Keratinocyte (primary cell): ENCODE results near the gene PSMA4. TPM values are rescaled to one million over a fixed set of nuclear protein-coding genes. Genes with fewer than 3 reads are reported as not detected.

Source experiments
- DNase-seq: peaks from one replicate; pipeline ENCODE4 v3.0.0-alpha.2; 2011; ENCODE audit warnings: low read depth, missing footprints, low spot score
- FAIRE-seq: peaks from 2 replicates; lab custom pipeline; 2011; peaks lifted over from hg19 to GRCh38; lab: Jason Lieb, UNC
- H2AFZ ChIP-seq: 2 replicates; pipeline ENCODE4 v1.6.0; 2012; ENCODE audit warnings: low read length, control low read depth, inconsistent platforms; ENCODE audit not compliant: control insufficient read depth
- H3K27ac ChIP-seq: 2 replicates; pipeline ENCODE4 v1.5.1; 2011; ENCODE audit warnings: low read length; ENCODE audit not compliant: control insufficient read depth, insufficient read depth
- H3K27me3 ChIP-seq: 3 replicates; pipeline ENCODE4 v1.6.0; 2011; ENCODE audit warnings: low read length; ENCODE audit not compliant: control insufficient read depth, insufficient read depth; ENCODE audit errors: extremely low read depth
- H3K36me3 ChIP-seq, 2 experiments: 2 replicates in 1 of 2; 3 replicates in 1 of 2; pipeline ENCODE4 v1.5.1; 2011; ENCODE audit warnings: low read length in 2 of 2, mild to moderate bottlenecking in 1 of 2; ENCODE audit not compliant: control insufficient read depth in 2 of 2, insufficient read depth in 2 of 2; ENCODE audit errors: extremely low read depth in 1 of 2
- H3K4me1 ChIP-seq: 3 replicates; pipeline ENCODE4 v1.5.1; 2011; ENCODE audit warnings: low read length; ENCODE audit not compliant: control insufficient read depth, insufficient read depth; ENCODE audit errors: extremely low read depth
- H3K4me2 ChIP-seq: 3 replicates; pipeline ENCODE4 v1.6.0; 2011; ENCODE audit warnings: low read depth, low read length; ENCODE audit not compliant: control insufficient read depth, insufficient read depth; ENCODE audit errors: extremely low read depth
- H3K4me3 ChIP-seq, 3 experiments: fragments of 200-600 bp in 1 of 3; sonication (generic) in 1 of 3; 2 replicates in 2 of 3; 3 replicates in 1 of 3; pipeline ENCODE4 v1.5.1; 2011 to 2016; ENCODE audit warnings: low read length in 3 of 3, mild to moderate bottlenecking in 3 of 3, control low read depth in 2 of 3, inconsistent platforms in 1 of 3, low read depth in 1 of 3, mixed read lengths in 1 of 3, mixed run types in 1 of 3, moderate library complexity in 1 of 3; ENCODE audit not compliant: control insufficient read depth in 2 of 3, insufficient read depth in 2 of 3; ENCODE audit errors: extremely low read depth in 1 of 3
- H3K79me2 ChIP-seq: 2 replicates; pipeline ENCODE4 v1.6.0; 2012; ENCODE audit warnings: low read length; ENCODE audit not compliant: control insufficient read depth, insufficient read depth
- H3K9ac ChIP-seq: 3 replicates; pipeline ENCODE4 v1.6.0; 2011; ENCODE audit warnings: low read length; ENCODE audit not compliant: control insufficient read depth, insufficient read depth; ENCODE audit errors: extremely low read depth
- H3K9me1 ChIP-seq: 3 replicates; pipeline ENCODE4 v1.6.0; 2011; ENCODE audit warnings: low read length; ENCODE audit not compliant: control insufficient read depth, insufficient read depth; ENCODE audit errors: extremely low read depth
- H3K9me3 ChIP-seq: 2 replicates; pipeline ENCODE4 v1.5.1; 2012; ENCODE audit warnings: low read depth, low read length; ENCODE audit not compliant: control insufficient read depth
- H4K20me1 ChIP-seq: 3 replicates; pipeline ENCODE4 v1.6.0; 2011; ENCODE audit warnings: low read length; ENCODE audit not compliant: control insufficient read depth, insufficient read depth; ENCODE audit errors: extremely low read depth
- EZH2 ChIP-seq: IDR thresholded peaks from one replicate; pipeline ENCODE4 v1.6.1; 2012; ENCODE audit warnings: inconsistent platforms, mild to moderate bottlenecking, low read length, moderate library complexity
- dilution Hi-C: fragments of 300-500 bp; cut with MboI; formaldehyde crosslinking; loops from one replicate; pipeline ENCODE4 v1.7.0; 2020; ENCODE audit warnings: low sequenced_read_pairs; ENCODE audit not compliant: extremely low pct_ligation_motif_present
- polyA plus RNA-seq, 5 experiments: library from polyadenylated mRNA; depleted of rRNA in 3 of 5; stranded (reverse) in 3 of 5; stranded (forward) in 1 of 5; unstranded in 1 of 5; fragments of >200 nt; gene quantifications; 1 replicate in 1 of 5; 2 replicates in 3 of 5; 3 replicates in 1 of 5; pipeline versions ENCODE4 v1.2.1 to v1.2.3, GENCODE V29; 2011 to 2012; ENCODE audit warnings: missing spikeins in 2 of 5, low read depth in 1 of 5, low replicate concordance in 1 of 5
- TF ChIP-seq, protein P1 (sequence below), 3 experiments: IDR thresholded peaks in 1 of 3; conservative IDR thresholded peaks in 1 of 3; optimal IDR thresholded peaks in 1 of 3; 2 replicates in 2 of 3; 3 replicates in 1 of 3; pipeline versions ENCODE3 to v1.5.1; 2011; ENCODE audit warnings: low read length in 3 of 3, mild to moderate bottlenecking in 3 of 3, moderate library complexity in 2 of 3, control low read depth in 1 of 3, inconsistent platforms in 1 of 3; ENCODE audit not compliant: insufficient read depth in 2 of 3; ENCODE audit errors: extremely low read depth in 1 of 3

Gene PSMA4
- polyA plus RNA-seq, 1 donor (not counting 4 experiments of a cell fraction or from before 2014, with no cell fraction given): 432 TPM

DNA sequence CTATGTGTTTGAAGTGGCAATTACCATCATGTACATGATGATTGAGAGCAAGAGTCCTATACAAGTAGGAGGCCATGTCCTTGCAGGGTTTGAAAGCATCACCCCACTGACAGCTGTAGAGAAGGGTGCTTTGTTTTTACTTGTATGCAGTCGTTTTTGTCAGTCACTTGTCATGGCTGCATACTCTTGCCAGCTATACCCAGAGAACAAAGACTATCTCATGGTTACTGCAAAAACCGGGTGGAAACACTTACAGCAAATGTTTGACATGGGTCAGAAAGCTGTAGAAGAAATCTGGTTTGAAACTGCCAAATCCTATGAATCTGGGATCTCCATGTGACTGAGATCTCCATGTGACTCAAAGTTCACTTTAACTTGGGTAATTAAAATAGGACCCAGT, 6.9 kb upstream of the PSMA4 start:
- H3K9me3 ChIP-seq: no peaks in the 10 kb centered on the region
- H4K20me1 ChIP-seq: no peaks in the 10 kb centered on the region
- no peak for FAIRE-seq
- dilution Hi-C loops: no loop called here
- no peak overlapping the region for H3K9ac ChIP-seq
- no peak overlapping the region for H3K27ac ChIP-seq
- H2AFZ ChIP-seq: no peak overlapping the region
- no peaks in the 10 kb centered on the region for H3K4me1 ChIP-seq
- H3K9me1 ChIP-seq: no peaks in the 10 kb centered on the region
- DNase-seq: no peak
- no peaks in the 10 kb centered on the region for H3K27me3 ChIP-seq
- no peak for TF ChIP-seq EZH2
- H3K4me3 ChIP-seq: no peak overlapping the region
- no peak overlapping the region for H3K4me2 ChIP-seq
- no peaks in the 10 kb centered on the region for H3K79me2 ChIP-seq
- no peaks in the 10 kb centered on the region for H3K36me3 ChIP-seq

DNA sequence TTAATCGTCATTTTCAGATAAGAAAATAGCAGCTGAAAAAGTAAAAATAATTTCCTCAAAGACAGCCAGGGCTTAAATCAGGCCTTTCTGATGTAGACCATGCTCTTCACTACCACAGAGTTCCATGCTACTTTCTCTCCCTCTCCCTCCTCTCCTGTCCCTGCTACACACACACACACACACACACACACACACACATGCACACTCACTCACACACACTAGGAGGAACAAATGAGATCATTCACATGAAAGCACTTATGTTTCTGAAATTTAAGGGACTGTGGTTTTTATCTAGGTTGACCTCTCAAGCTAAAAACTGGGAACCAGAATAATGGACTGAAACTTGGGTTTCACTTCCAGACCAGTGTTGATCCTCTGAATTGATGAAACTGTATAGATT, 4.1 kb upstream of the PSMA4 start:
- Histone ChIP-seq H4K20me1 (no peaks in the 10 kb centered on the region), H2AFZ (no peak overlapping the region), H3K9ac (no peak overlapping the region), H3K4me2 (no peak overlapping the region), H3K79me2 (peaks cover 8% of the 10 kb centered on the region), H3K27ac (no peak overlapping the region), H3K9me1 (no peaks in the 10 kb centered on the region), H3K9me3 (no peaks in the 10 kb centered on the region), H3K4me3 (no peak overlapping the region), H3K36me3 (no peaks in the 10 kb centered on the region), H3K4me1 (no peaks in the 10 kb centered on the region), H3K27me3 (no peaks in the 10 kb centered on the region)
- TF ChIP-seq EZH2: no peak
- TF ChIP-seq, protein P1, sequence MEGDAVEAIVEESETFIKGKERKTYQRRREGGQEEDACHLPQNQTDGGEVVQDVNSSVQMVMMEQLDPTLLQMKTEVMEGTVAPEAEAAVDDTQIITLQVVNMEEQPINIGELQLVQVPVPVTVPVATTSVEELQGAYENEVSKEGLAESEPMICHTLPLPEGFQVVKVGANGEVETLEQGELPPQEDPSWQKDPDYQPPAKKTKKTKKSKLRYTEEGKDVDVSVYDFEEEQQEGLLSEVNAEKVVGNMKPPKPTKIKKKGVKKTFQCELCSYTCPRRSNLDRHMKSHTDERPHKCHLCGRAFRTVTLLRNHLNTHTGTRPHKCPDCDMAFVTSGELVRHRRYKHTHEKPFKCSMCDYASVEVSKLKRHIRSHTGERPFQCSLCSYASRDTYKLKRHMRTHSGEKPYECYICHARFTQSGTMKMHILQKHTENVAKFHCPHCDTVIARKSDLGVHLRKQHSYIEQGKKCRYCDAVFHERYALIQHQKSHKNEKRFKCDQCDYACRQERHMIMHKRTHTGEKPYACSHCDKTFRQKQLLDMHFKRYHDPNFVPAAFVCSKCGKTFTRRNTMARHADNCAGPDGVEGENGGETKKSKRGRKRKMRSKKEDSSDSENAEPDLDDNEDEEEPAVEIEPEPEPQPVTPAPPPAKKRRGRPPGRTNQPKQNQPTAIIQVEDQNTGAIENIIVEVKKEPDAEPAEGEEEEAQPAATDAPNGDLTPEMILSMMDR (optimal IDR thresholded peaks at IDR 0.05 in 1 of 3, IDR thresholded peaks at IDR 0.05 in 1 of 3, conservative IDR thresholded peaks at IDR 0.05 in 1 of 3; ENCODE audit: extremely low read depth in 1 of 3, insufficient read depth in 2 of 3, low read length in 3 of 3): no peak
- no peak for FAIRE-seq
- DNase-seq: no peak
- dilution Hi-C loops: no loop called here

DNA sequence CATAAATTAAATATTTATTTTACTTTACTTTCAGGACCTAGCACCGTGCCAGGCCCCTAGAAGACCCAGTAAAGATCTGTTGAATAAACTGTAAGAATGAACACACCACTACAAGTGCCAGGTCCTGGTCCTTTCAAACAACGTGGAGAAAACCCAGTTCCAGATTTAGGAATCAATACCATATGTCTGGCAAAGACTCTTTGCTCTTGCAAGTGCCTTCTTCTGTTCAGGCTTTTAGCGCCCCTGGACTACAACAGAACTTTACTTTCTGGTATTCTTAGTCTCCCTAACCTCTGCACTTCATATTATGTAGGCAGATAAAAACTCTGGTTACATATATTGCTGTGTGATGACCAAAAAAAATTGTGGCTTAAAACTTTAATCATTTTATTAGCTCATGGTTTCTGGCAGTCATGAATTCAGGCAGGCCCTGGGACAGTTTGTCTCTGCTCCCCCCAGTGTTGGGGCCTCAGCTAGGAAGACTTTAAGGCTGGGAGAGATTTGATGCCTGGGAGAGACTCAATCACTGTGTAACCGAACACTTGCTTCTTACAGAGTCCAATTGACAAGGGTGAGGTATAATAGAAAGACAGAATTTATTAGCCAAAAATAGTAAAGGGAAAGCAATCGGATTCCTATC, 2.9 kb upstream of the PSMA4 start:
- H3K4me3 ChIP-seq: no peak overlapping the region
- dilution Hi-C loops: no loop called here
- H3K4me1 ChIP-seq: peaks cover 9% of the 10 kb centered on the region
- no peaks in the 10 kb centered on the region for H3K9me3 ChIP-seq
- no peaks in the 10 kb centered on the region for H3K9me1 ChIP-seq
- DNase-seq (no peak), FAIRE-seq (no peak)
- H3K27me3 ChIP-seq: no peaks in the 10 kb centered on the region
- TF ChIP-seq, protein P1 (optimal IDR thresholded peaks at IDR 0.05 in 1 of 3, IDR thresholded peaks at IDR 0.05 in 1 of 3, conservative IDR thresholded peaks at IDR 0.05 in 1 of 3; ENCODE audit: extremely low read depth in 1 of 3, insufficient read depth in 2 of 3, low read length in 3 of 3): no peak
- no peak for TF ChIP-seq EZH2
- H3K27ac ChIP-seq: no peak overlapping the region
- H2AFZ ChIP-seq: no peak overlapping the region
- H4K20me1 ChIP-seq: no peaks in the 10 kb centered on the region
- no peak overlapping the region for H3K4me2 ChIP-seq
- no peaks in the 10 kb centered on the region for H3K36me3 ChIP-seq
- H3K79me2 ChIP-seq: peaks cover 21% of the 10 kb centered on the region
- no peak overlapping the region for H3K9ac ChIP-seq
